Measurements from ENCODE around the gene USP10. TPM values are rescaled to one million over a fixed set of nuclear protein-coding genes. Genes with fewer than 3 reads are reported as not detected.

Gene USP10
- polyA plus RNA-seq, 2 of the 4 experiments (the other 2 are of a cell fraction), result 61.5 to 93.5 TPM

- H3K9me3 ChIP-seq, result no peaks in the 10 kb centered on the region
- WGBS (ENCODE audit: missing lambda C conversion rate), result 61% methylated on average over 13 of the region's 13 CpGs
Measured at GRCh38 chr16:84821728-84822689, 122.2 kb downstream of the USP10 start.

DNA sequence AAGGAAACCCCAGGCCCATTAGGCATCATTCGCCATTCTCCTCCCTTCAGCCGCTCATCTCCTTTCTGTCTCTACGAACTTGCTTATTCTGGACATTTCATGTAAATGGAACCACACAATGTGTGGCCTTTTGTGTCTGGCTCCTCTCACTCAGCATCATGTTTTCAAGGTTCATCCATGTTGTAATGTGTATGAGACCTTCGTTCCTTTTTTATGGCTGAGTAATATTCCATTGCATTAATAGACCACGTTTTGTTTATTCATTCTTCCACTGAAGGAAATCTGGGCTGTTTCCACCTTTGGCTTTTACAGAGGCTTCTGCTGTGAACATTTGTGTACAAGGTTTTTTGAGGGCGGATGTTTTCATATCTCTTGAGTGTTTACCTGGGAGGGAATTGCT is 123.2 kb downstream of the USP10 start:
- ChIA-PET CTCF (interaction anchor here (2.1 kb wide), 1 partner anchor 69 kb away, joined by 7 read pairs; no protein-coding TSS in a partner anchor), POLR2A (no interaction called here)
- WGBS (ENCODE audit: missing lambda C conversion rate), result 70% methylated on average over 6 of the region's 6 CpGs
- Histone ChIP-seq H3K4me3 (no peak overlapping the region), H3K9me3 (no peaks in the 10 kb centered on the region), H3K27ac (no peak overlapping the region), H3K4me2 (no peak overlapping the region), H3K4me1 (peaks cover 11% of the 10 kb centered on the region; the same call in 2 of the 3 replicates)
- FAIRE-seq, result no peak
- ATAC-seq, result no peak
- DNase-seq (ENCODE audit: low read depth in 1 of 2, low spot score in 1 of 2), result no peak
- TF ChIP-seq JUN (IDR thresholded peaks at IDR 0.05) (no peak), RARB (CRISPR knock-in tag; IDR thresholded peaks at IDR 0.05) (no peak), TP53 (CRISPR knock-in tag; IDR thresholded peaks at IDR 0.05) (no peak), JUNB (IDR thresholded peaks at IDR 0.05) (no peak), CBX2 (IDR thresholded peaks at IDR 0.05; ENCODE audit: borderline replicate concordance, low read depth) (no peak), USF2 (IDR thresholded peaks at IDR 0.05) (no peak), EP300 (IDR thresholded peaks at IDR 0.05) (no peak), FOSB (CRISPR knock-in tag; IDR thresholded peaks at IDR 0.05) (no peak), KDM1A (IDR thresholded peaks at IDR 0.05; ENCODE audit: low read depth) (no peak), GATA3 (IDR thresholded peaks at IDR 0.05; ENCODE audit: borderline replicate concordance) (no peak), HOXB5 (CRISPR knock-in tag; IDR thresholded peaks at IDR 0.05) (no peak), EHMT2 (IDR thresholded peaks at IDR 0.05; ENCODE audit: low read depth) (no peak), MAFK (IDR thresholded peaks at IDR 0.05; ENCODE audit: partially characterized antibody) (no peak), NR3C1 (IDR thresholded peaks at IDR 0.05) (no peak)
- TF ChIP-seq, protein P1, sequence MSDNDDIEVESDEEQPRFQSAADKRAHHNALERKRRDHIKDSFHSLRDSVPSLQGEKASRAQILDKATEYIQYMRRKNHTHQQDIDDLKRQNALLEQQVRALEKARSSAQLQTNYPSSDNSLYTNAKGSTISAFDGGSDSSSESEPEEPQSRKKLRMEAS (IDR thresholded peaks at IDR 0.05), result no peak

More at GRCh38 chr16:84821728-84822689, 122.2 kb downstream of the USP10 start:
- ChIA-PET CTCF (interaction anchor here (0.9 to 1.8 kb wide), 2 partner anchors 130 to 149 kb away, joined by 3 to 5 read pairs; no protein-coding TSS in a partner anchor), POLR2A (no interaction called here)
- H3K4me2 ChIP-seq, result no peak overlapping the region
- TF ChIP-seq RNF2 (IDR thresholded peaks at IDR 0.05; ENCODE audit: borderline replicate concordance, low read depth) (no peak), ZFP36 (IDR thresholded peaks at IDR 0.05; ENCODE audit: borderline replicate concordance, partially characterized antibody) (no peak), MAFK (IDR thresholded peaks at IDR 0.05; ENCODE audit: partially characterized antibody) (no peak), NPAS2 (CRISPR knock-in tag; IDR thresholded peaks at IDR 0.05; ENCODE audit: borderline replicate concordance) (no peak), ZNF302 (CRISPR knock-in tag; IDR thresholded peaks at IDR 0.05) (no peak), SMC3 (IDR thresholded peaks at IDR 0.05) (no peak), ATOH8 (CRISPR knock-in tag; IDR thresholded peaks at IDR 0.05; ENCODE audit: low read depth) (no peak), PBX3 (IDR thresholded peaks at IDR 0.05) (no peak), KDM1A (IDR thresholded peaks at IDR 0.05; ENCODE audit: low read depth) (no peak)
- TF ChIP-seq, protein P1 (IDR thresholded peaks at IDR 0.05), result no peak
- TF ChIP-seq, protein P2, sequence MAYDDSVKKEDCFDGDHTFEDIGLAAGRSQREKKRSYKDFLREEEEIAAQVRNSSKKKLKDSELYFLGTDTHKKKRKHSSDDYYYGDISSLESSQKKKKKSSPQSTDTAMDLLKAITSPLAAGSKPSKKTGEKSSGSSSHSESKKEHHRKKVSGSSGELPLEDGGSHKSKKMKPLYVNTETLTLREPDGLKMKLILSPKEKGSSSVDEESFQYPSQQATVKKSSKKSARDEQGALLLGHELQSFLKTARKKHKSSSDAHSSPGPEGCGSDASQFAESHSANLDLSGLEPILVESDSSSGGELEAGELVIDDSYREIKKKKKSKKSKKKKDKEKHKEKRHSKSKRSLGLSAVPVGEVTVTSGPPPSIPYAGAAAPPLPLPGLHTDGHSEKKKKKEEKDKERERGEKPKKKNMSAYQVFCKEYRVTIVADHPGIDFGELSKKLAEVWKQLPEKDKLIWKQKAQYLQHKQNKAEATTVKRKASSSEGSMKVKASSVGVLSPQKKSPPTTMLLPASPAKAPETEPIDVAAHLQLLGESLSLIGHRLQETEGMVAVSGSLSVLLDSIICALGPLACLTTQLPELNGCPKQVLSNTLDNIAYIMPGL (CRISPR knock-in tag; IDR thresholded peaks at IDR 0.05; ENCODE audit: borderline replicate concordance), result no peak
- peaks cover 11% of the 10 kb centered on the region; the same call in 2 of the 3 replicates for H3K4me1 ChIP-seq
- ATAC-seq (no peak), FAIRE-seq (no peak), DNase-seq (ENCODE audit: low read depth in 1 of 2, low spot score in 1 of 2) (no peak)
- H3K4me3 ChIP-seq, result no peak overlapping the region
- H3K27ac ChIP-seq, result no peak overlapping the region

All from A549 (cell line).